ENCODE measurements around the gene REEP2. TPM values are rescaled to one million over a fixed set of nuclear protein-coding genes. Genes with fewer than 3 reads are reported as not detected.

The REEP2 gene
- total RNA-seq, 1 experiment from 2014 or later = 2.7 TPM

DNA sequence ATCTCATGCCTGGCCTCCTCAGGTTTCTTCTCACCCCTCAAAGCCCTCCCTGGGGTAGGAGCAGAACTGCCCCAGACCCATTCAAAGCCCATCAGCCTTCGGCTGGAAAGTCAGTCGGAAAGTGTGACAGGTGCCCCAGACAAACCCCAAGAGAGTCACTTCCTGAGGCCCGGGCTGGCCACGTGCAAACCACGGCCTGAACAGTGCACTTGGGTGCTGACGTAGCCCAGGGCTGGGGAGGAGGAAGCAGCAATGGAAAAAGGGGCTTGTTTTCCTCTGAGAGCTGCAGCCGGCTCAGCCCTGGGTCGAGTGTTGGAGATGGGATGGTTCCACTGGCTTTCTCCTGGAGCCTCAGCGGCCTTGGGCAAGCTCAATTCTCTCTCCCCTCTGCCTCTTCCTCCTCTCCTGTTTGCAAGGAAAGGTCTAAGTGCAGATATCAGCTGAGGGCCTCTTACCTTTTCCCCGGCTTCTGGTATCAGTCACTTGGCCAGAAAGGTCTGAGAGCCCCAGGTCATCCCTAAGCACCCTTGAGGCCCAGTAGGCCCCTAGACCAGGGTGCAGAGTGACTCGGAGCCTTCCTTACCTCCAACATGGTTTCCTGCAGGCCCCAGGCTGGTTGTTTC, 20.6 kb downstream of the REEP2 start:
- no TSS peak for BruUV-seq (replicated peaks)
- no peaks in the 10 kb centered on the region for H3K9me3 Mint-ChIP-seq (ENCODE audit: low read depth, unreplicated experiment)
- H3K27me3 Mint-ChIP-seq (ENCODE audit: unreplicated experiment) = peaks cover 61% of the 10 kb centered on the region
- CTCF ChIA-PET = no interaction called here
- no peak overlapping the region for H3K27ac Mint-ChIP-seq (ENCODE audit: unreplicated experiment)
- H3K4me3 Mint-ChIP-seq (ENCODE audit: low read depth, unreplicated experiment) = no peak overlapping the region
- DNase-seq = no peak
- intact Hi-C loops (cut with micrococcal nuclease; ENCODE audit: unreplicated experiment) = no loop called here
- TF ChIP-seq, protein P1, sequence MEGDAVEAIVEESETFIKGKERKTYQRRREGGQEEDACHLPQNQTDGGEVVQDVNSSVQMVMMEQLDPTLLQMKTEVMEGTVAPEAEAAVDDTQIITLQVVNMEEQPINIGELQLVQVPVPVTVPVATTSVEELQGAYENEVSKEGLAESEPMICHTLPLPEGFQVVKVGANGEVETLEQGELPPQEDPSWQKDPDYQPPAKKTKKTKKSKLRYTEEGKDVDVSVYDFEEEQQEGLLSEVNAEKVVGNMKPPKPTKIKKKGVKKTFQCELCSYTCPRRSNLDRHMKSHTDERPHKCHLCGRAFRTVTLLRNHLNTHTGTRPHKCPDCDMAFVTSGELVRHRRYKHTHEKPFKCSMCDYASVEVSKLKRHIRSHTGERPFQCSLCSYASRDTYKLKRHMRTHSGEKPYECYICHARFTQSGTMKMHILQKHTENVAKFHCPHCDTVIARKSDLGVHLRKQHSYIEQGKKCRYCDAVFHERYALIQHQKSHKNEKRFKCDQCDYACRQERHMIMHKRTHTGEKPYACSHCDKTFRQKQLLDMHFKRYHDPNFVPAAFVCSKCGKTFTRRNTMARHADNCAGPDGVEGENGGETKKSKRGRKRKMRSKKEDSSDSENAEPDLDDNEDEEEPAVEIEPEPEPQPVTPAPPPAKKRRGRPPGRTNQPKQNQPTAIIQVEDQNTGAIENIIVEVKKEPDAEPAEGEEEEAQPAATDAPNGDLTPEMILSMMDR (IDR thresholded peaks at IDR 0.05; ENCODE audit: unreplicated experiment) = no peak
- no peaks in the 10 kb centered on the region for H3K4me1 Mint-ChIP-seq (ENCODE audit: low read depth, unreplicated experiment)
- H3K36me3 Mint-ChIP-seq (ENCODE audit: insufficient read depth, unreplicated experiment) = peaks cover 14% of the 10 kb centered on the region

DNA sequence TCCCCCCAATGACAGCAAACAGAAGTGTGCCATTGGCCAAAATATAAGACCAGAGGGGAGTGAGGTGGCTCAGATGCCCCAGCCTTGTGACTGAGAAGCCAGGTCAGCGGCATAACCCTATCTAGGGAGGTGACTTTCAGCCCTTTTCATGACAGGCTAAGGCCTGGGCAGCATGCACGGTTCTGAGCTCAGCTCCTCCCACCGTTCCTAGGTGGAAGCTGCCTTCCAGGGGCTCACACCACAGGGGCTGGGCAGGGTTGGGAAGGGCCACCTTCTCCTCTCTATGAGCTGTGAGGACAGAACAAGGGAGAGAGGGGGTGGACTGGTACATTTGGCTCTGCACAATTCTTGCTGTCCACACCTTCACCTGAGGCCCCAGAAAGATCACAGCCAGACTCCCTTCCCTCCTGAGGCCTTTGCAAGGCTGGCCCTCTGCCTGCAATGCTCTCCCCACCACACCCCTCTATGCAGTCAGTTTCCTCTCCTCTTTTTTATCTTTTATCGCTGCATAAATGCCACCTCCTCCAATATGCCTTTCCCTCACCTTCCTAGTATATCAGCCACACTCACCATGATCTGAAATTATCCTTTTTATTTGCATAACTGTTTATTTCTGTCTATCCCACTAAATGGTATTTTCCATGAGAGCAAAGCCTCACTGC, 21.3 kb downstream of the REEP2 start:
- TF ChIP-seq, protein P1 (IDR thresholded peaks at IDR 0.05; ENCODE audit: unreplicated experiment) = no peak
- peaks cover 54% of the 10 kb centered on the region for H3K27me3 Mint-ChIP-seq (ENCODE audit: unreplicated experiment)
- intact Hi-C loops (cut with micrococcal nuclease; ENCODE audit: unreplicated experiment) = loop anchor here (10.0 kb wide), 1 partner anchor 85 kb away; the partner anchor contains the start of gene ETF1
- CTCF ChIA-PET = no interaction called here
- peaks cover 21% of the 10 kb centered on the region for H3K36me3 Mint-ChIP-seq (ENCODE audit: insufficient read depth, unreplicated experiment)
- no peaks in the 10 kb centered on the region for H3K9me3 Mint-ChIP-seq (ENCODE audit: low read depth, unreplicated experiment)
- BruUV-seq (replicated peaks) = no TSS peak
- DNase-seq = no peak
- H3K4me3 Mint-ChIP-seq (ENCODE audit: low read depth, unreplicated experiment) = no peak overlapping the region
- H3K4me1 Mint-ChIP-seq (ENCODE audit: low read depth, unreplicated experiment) = no peaks in the 10 kb centered on the region
- H3K27ac Mint-ChIP-seq (ENCODE audit: unreplicated experiment) = no peak overlapping the region

DNA sequence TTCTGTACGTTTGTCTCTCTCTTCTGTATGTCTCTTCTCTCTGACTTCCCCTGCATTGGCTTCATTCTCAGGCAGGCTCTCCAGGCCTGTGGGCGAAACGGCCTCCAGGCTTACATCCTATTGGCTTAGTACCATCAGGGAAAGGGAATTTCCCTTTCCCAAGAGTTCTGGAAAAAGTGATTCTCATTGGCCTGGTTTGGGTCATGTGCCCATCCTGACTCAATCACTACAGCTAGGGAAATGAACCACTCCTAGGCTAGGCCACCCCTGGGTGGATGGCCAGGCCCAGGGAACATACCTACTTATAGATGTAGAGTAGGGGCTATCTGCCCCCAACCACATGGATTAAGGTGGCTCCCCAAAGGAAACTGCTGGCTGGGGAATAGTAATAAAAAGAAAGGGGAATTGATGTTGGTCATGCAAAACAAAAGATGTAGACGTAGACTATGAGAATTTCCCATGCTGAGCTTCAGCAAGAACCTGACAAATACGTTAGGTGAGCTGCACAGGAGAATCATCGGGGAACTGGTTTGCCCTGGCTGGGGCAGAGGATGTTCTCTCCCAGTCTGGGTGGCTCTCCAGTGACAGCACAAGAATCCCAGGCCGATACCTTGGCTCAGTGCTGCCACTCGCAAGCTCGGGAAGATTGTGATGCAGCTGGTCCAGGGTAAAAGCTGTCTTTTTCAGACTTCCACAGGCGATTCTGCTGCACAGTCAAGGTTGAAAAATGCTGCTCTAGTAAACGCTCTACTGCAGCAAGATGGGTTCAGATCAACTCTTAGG, 22.7 kb downstream of the REEP2 start:
- Mint-ChIP-seq H3K27ac (ENCODE audit: unreplicated experiment) (no peak overlapping the region), H3K4me1 (ENCODE audit: low read depth, unreplicated experiment) (no peaks in the 10 kb centered on the region), H3K27me3 (ENCODE audit: unreplicated experiment) (peaks cover 40% of the 10 kb centered on the region), H3K36me3 (ENCODE audit: insufficient read depth, unreplicated experiment) (peaks cover 35% of the 10 kb centered on the region), H3K9me3 (ENCODE audit: low read depth, unreplicated experiment) (no peaks in the 10 kb centered on the region), H3K4me3 (ENCODE audit: low read depth, unreplicated experiment) (no peak overlapping the region)
- intact Hi-C loops (cut with micrococcal nuclease; ENCODE audit: unreplicated experiment) = loop anchor here (10.0 kb wide), 1 partner anchor 83 kb away; the partner anchor contains the start of gene ETF1
- no TSS peak for BruUV-seq (replicated peaks)
- TF ChIP-seq, protein P1 (IDR thresholded peaks at IDR 0.05; ENCODE audit: unreplicated experiment) = no peak
- CTCF ChIA-PET = interaction anchor here (1.2 to 1.5 kb wide), 2 partner anchors 13 to 42 kb away, joined by 3 to 4 read pairs; no protein-coding TSS in a partner anchor
- no peak for DNase-seq

DNA sequence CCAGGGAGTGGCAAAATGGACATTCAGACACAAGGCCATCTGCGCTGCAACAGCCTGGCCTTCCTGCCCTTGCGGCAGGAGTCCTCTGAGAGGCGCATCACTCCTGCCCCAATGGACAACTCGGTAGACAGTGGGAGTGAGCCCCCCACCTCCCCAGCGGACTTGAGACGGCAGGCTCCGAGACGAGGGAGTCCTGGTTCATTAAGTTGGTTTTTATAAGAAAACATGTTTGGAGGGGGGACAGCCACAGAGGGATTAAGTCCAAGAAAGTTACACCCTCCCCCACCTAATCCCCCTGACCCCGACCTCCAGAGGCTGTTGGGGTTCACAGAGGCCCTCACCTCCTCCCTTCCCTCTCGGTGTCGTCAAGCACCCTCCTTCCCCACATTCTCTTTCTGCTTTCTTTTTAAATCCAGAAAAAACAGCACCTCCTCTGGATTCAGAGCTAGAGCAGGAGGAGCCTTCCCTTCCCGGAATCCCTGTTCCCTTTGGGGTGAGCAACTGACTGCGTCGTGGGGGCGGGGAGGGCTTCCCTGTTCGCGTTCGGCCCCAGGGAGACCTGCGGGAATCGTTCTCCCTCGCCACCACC, 24.7 kb downstream of the REEP2 start:
- peak overlapping the region; percentile 94 for H3K27ac Mint-ChIP-seq (ENCODE audit: unreplicated experiment)
- H3K36me3 Mint-ChIP-seq (ENCODE audit: insufficient read depth, unreplicated experiment) = peaks cover 55% of the 10 kb centered on the region
- intact Hi-C loops (cut with micrococcal nuclease; ENCODE audit: unreplicated experiment) = loop anchor here (10.0 kb wide), 1 partner anchor 81 kb away; the partner anchor contains the start of gene ETF1
- CTCF ChIA-PET = interaction anchor here (0.6 to 3.1 kb wide), 4 partner anchors 13 to 250 kb away, joined by 3 to 35 read pairs (median 4); no protein-coding TSS in a partner anchor
- H3K9me3 Mint-ChIP-seq (ENCODE audit: low read depth, unreplicated experiment) = no peaks in the 10 kb centered on the region
- no TSS peak for BruUV-seq (replicated peaks)
- peaks cover 34% of the 10 kb centered on the region for H3K27me3 Mint-ChIP-seq (ENCODE audit: unreplicated experiment)
- DNase-seq = no peak
- peak overlapping the region; percentile 78 for H3K4me3 Mint-ChIP-seq (ENCODE audit: low read depth, unreplicated experiment)
- TF ChIP-seq, protein P1 (IDR thresholded peaks at IDR 0.05; ENCODE audit: unreplicated experiment) = no peak
- H3K4me1 Mint-ChIP-seq (ENCODE audit: low read depth, unreplicated experiment) = peaks cover 17% of the 10 kb centered on the region

All from Calu3 (cell line).